CD4-positive, alpha-beta T cell (primary cell): Measurements from ENCODE around the gene NLGN1. TPM values are rescaled to one million over a fixed set of nuclear protein-coding genes. Genes with fewer than 3 reads are reported as not detected.

Experiments
- ATAC-seq: fragments of 200-7000 bp; cut with Tn5 transposase; one replicate; pipeline ENCODE4 v1.10.0; 2022; ENCODE audit warnings: mild to moderate bottlenecking; ENCODE audit not compliant: poor library complexity
- CTCF ChIA-PET: fragments of 350-600 bp; sonication (Branson Sonifier 250); formaldehyde crosslinking; loops from one replicate; lab custom pipeline; 2021; ENCODE audit warnings: antibody characterized with exemption, inconsistent platforms; lab: Charles Lee
- POLR2A ChIA-PET: fragments of 350-600 bp; sonication (Branson Sonifier 250); formaldehyde crosslinking; loops from one replicate; lab custom pipeline; 2021; ENCODE audit warnings: antibody characterized with exemption, inconsistent platforms; lab: Charles Lee
- DNase-seq, 14 experiments: peaks; one replicate each; pipeline ENCODE4 v3.0.0-alpha.2; 2013 to 2020; ENCODE audit warnings: mixed read lengths in 2 of 14
- H3K27ac ChIP-seq, 2 donors: one replicate each; pipeline versions ENCODE4 v1.5.1 to v1.7.0; 2013; ENCODE audit warnings: low read length in 2 of 2, low read depth in 1 of 2, mild to moderate bottlenecking in 1 of 2
- H3K27me3 ChIP-seq, 2 experiments: 1 replicate in 1 of 2; 2 replicates in 1 of 2; pipeline versions ENCODE4 v1.6.1 to v1.7.0; 2013; ENCODE audit warnings: low read length in 2 of 2, control low read depth in 1 of 2, mild to moderate bottlenecking in 1 of 2, moderate library complexity in 1 of 2; ENCODE audit not compliant: insufficient read depth in 2 of 2, control insufficient read depth in 1 of 2
- H3K36me3 ChIP-seq: one replicate; pipeline ENCODE4 v1.6.1; 2013; ENCODE audit warnings: low read length, control low read depth; ENCODE audit not compliant: insufficient read depth
- H3K4me1 ChIP-seq: one replicate; pipeline ENCODE4 v1.6.1; 2013; ENCODE audit warnings: low read length, control low read depth; ENCODE audit not compliant: insufficient read depth
- H3K4me3 ChIP-seq: one replicate; pipeline ENCODE4 v1.5.1; 2013; ENCODE audit warnings: mild to moderate bottlenecking, low read length, moderate library complexity
- H3K9me3 ChIP-seq, 2 experiments: 1 replicate in 1 of 2; 2 replicates in 1 of 2; pipeline versions ENCODE4 v1.6.1 to v1.7.0; 2013; ENCODE audit warnings: low read length in 2 of 2, mild to moderate bottlenecking in 2 of 2, control low read depth in 1 of 2, moderate library complexity in 1 of 2; ENCODE audit not compliant: control insufficient read depth in 1 of 2, insufficient read depth in 1 of 2
- H3K27ac Mint-ChIP-seq: one replicate; pipeline ENCODE4 v1.8.0; 2020; ENCODE audit warnings: mixed read lengths
- H3K27me3 Mint-ChIP-seq: one replicate; pipeline ENCODE4 v1.8.0; 2021; ENCODE audit warnings: mixed read lengths
- H3K36me3 Mint-ChIP-seq: one replicate; pipeline ENCODE4 v1.8.0; 2021; ENCODE audit warnings: low read depth, mixed read lengths
- H3K4me1 Mint-ChIP-seq: one replicate; pipeline ENCODE4 v1.8.0; 2021; ENCODE audit warnings: low read depth, mixed read lengths
- H3K4me3 Mint-ChIP-seq: one replicate; pipeline ENCODE4 v1.8.0; 2020; ENCODE audit warnings: mild to moderate bottlenecking, mixed read lengths
- H3K9me3 Mint-ChIP-seq: one replicate; pipeline ENCODE4 v1.8.0; 2020; ENCODE audit warnings: mixed read lengths
- CTCF ChIP-seq: fragments of 200-600 bp; IDR thresholded peaks from one replicate; pipeline ENCODE4 v1.8.0; 2022; ENCODE audit warnings: antibody characterized with exemption, mild to moderate bottlenecking
- intact Hi-C, 2 experiments: fragments of 100-400 bp; cut with DNase I in 1 of 2; cut with micrococcal nuclease in 1 of 2; formaldehyde crosslinking; loops; one replicate each; pipeline versions ENCODE4 v1.15.1 to v1.9.0; 2023 to 2025; cut with DNase I, micrococcal nuclease
- total RNA-seq, 174 experiments: library from RNA in 2 of 174; stranded (reverse) in 2 of 174; gene quantifications; one replicate each; pipeline ENCODE4 v1.2.3 and lab custom pipeline; 2021 to 2026

NLGN1 gene
- total RNA-seq, 2 experiments from 2014 or later, result not detected

DNA sequence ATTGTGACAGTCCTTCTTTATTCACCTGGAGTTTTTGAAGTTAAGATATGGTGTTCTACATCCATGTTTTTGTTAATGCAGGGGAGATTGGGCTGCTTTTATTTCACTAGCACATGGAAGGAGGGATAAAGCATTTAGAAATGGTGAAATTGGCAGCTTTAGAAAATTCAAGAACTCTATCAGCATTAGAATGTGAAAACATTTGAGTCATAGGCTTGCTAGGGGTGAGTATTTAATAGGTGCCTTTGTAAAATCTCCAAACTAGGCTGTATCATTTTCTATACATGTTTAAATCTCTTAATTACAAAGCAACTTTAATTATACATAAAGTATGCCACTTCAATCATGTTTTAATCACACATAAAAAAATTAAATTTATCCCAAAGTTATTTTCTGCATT lies 12.9 kb downstream of the NLGN1 start:
- ATAC-seq, result no peak
- no peaks in the 10 kb centered on the region for H3K27me3 Mint-ChIP-seq
- Histone ChIP-seq H3K4me1 (no peaks in the 10 kb centered on the region), H3K36me3 (no peaks in the 10 kb centered on the region), H3K27ac (no peak overlapping the region), H3K27me3 (no peaks in the 10 kb centered on the region), H3K9me3 (no peaks in the 10 kb centered on the region), H3K4me3 (no peak overlapping the region)
- no peaks in the 10 kb centered on the region for H3K9me3 Mint-ChIP-seq
- no peak overlapping the region for H3K4me3 Mint-ChIP-seq
- no peaks in the 10 kb centered on the region for H3K36me3 Mint-ChIP-seq
- intact Hi-C loops, result no loop called here
- H3K4me1 Mint-ChIP-seq, result no peaks in the 10 kb centered on the region
- no peak for TF ChIP-seq CTCF
- no peak for DNase-seq
- no peak overlapping the region for H3K27ac Mint-ChIP-seq
- ChIA-PET POLR2A (no interaction called here), CTCF (no interaction called here)

GRCh38 chr3:173410849-173411248 lies 13.3 kb downstream of the NLGN1 start:
- CTCF ChIA-PET, result no interaction called here
- Histone ChIP-seq H3K27ac (no peak overlapping the region), H3K4me1 (no peaks in the 10 kb centered on the region), H3K9me3 (no peaks in the 10 kb centered on the region), H3K27me3 (no peaks in the 10 kb centered on the region), H3K36me3 (no peaks in the 10 kb centered on the region), H3K4me3 (no peak overlapping the region)
- DNase-seq, result no peak
- Mint-ChIP-seq H3K4me1 (no peaks in the 10 kb centered on the region), H3K27ac (no peak overlapping the region), H3K9me3 (no peaks in the 10 kb centered on the region), H3K4me3 (no peak overlapping the region), H3K36me3 (no peaks in the 10 kb centered on the region), H3K27me3 (no peaks in the 10 kb centered on the region)
- POLR2A ChIA-PET, result no interaction called here
- ATAC-seq, result no peak
- no peak for TF ChIP-seq CTCF
- intact Hi-C loops, result no loop called here

DNA sequence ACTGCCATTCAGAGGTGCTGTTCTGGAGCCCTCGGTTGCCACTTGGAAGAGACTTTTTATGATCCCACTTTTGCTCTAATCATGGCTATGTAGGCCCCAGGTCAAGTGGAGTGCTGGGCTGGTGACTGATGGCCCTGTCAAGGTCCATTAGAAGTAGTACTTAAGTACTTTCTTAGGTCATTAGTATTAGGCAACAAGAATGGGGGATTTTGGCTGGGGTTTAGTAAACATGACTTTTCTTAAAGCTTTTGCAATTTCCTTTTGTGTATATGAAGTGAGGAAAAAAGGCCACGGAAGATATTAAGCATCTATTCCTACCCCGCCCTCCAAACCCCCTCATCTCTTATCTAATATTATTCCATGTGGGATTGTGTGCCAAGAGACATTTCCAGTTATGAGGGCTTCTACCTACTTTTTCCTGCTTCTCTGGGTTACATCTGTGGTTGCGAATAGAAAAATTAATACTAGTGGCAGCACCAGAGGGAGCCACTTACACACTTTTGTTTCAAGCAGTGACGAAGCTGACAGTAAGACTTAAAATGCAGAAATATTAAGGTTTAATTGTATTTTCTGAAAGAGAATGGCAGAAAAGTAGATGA lies 13.9 kb downstream of the NLGN1 start:
- no peaks in the 10 kb centered on the region for H3K27me3 ChIP-seq
- CTCF ChIA-PET, result no interaction called here
- intact Hi-C loops, result no loop called here

More for the DNA sequence above, 13.9 kb downstream of the NLGN1 start:
- H3K27me3 Mint-ChIP-seq, result no peaks in the 10 kb centered on the region
- H3K9me3 Mint-ChIP-seq, result no peaks in the 10 kb centered on the region
- H3K36me3 Mint-ChIP-seq, result no peaks in the 10 kb centered on the region
- no peaks in the 10 kb centered on the region for H3K36me3 ChIP-seq
- POLR2A ChIA-PET, result no interaction called here
- no peak overlapping the region for H3K4me3 ChIP-seq
- DNase-seq, result no peak
- H3K4me1 Mint-ChIP-seq, result no peaks in the 10 kb centered on the region
- ATAC-seq, result no peak
- H3K27ac ChIP-seq, result no peak overlapping the region
- no peak overlapping the region for H3K27ac Mint-ChIP-seq
- no peaks in the 10 kb centered on the region for H3K4me1 ChIP-seq
- no peak overlapping the region for H3K4me3 Mint-ChIP-seq
- TF ChIP-seq CTCF, result no peak
- H3K9me3 ChIP-seq, result no peaks in the 10 kb centered on the region
